GM12873 (cell line): ENCODE data around the gene GUCY1A1.

Experiments
- CTCF ChIP-seq: IDR thresholded peaks from 2 replicates; pipeline ENCODE4 v1.5.1; 2012; ENCODE audit warnings: low read depth, mild to moderate bottlenecking, moderate library complexity, low read length, control low read depth; ENCODE audit not compliant: insufficient read depth; ENCODE audit errors: missing control alignments

GUCY1A1 gene

GRCh38 chr4:155769090-155769489 lies 102.4 kb downstream of the GUCY1A1 start:
- no peak for TF ChIP-seq CTCF

- no peak for TF ChIP-seq CTCF
These were observed 106.0 kb downstream of the GUCY1A1 start for GRCh38 chr4:155772459-155773195.

- no peak for TF ChIP-seq CTCF
These were observed 106.7 kb downstream of the GUCY1A1 start for GRCh38 chr4:155773196-155773800.

GRCh38 chr4:155774033-155774432 lies 107.4 kb downstream of the GUCY1A1 start:
- TF ChIP-seq CTCF: no peak

- TF ChIP-seq CTCF: no peak
These were observed 111.5 kb downstream of the GUCY1A1 start for GRCh38 chr4:155777971-155778735.

- no peak for TF ChIP-seq CTCF
These were observed 114.1 kb downstream of the GUCY1A1 start for GRCh38 chr4:155780775-155781174.

GRCh38 chr4:155781249-155781831 lies 114.7 kb downstream of the GUCY1A1 start:
- no peak for TF ChIP-seq CTCF
